GM06990 (cell line): ENCODE results near the gene COL4A1.

Experiments
- DNase-seq: peaks from one replicate; pipeline ENCODE4 v3.0.0-alpha.2; 2011; ENCODE audit not compliant: insufficient read length; ENCODE audit errors: extremely low read depth
- H3K27me3 ChIP-seq: replicated peaks from 2 replicates; pipeline ENCODE4 v1.6.0; 2011; ENCODE audit warnings: low read length; ENCODE audit not compliant: control insufficient read depth, insufficient read depth
- H3K36me3 ChIP-seq: 2 replicates; pipeline ENCODE4 v1.5.1; 2011; ENCODE audit warnings: low read length; ENCODE audit not compliant: control insufficient read depth, insufficient read depth
- H3K4me3 ChIP-seq: replicated peaks from 2 replicates; pipeline ENCODE4 v1.5.1; 2011; ENCODE audit warnings: low read depth, mild to moderate bottlenecking, control low read depth, low read length
- TF ChIP-seq, protein P1 (sequence below): IDR thresholded peaks from 2 replicates; pipeline ENCODE4 v1.5.1; 2011; ENCODE audit warnings: low read length, control low read depth, mild to moderate bottlenecking, inconsistent platforms; ENCODE audit not compliant: insufficient read depth, poor library complexity, severe bottlenecking

COL4A1 gene

DNA sequence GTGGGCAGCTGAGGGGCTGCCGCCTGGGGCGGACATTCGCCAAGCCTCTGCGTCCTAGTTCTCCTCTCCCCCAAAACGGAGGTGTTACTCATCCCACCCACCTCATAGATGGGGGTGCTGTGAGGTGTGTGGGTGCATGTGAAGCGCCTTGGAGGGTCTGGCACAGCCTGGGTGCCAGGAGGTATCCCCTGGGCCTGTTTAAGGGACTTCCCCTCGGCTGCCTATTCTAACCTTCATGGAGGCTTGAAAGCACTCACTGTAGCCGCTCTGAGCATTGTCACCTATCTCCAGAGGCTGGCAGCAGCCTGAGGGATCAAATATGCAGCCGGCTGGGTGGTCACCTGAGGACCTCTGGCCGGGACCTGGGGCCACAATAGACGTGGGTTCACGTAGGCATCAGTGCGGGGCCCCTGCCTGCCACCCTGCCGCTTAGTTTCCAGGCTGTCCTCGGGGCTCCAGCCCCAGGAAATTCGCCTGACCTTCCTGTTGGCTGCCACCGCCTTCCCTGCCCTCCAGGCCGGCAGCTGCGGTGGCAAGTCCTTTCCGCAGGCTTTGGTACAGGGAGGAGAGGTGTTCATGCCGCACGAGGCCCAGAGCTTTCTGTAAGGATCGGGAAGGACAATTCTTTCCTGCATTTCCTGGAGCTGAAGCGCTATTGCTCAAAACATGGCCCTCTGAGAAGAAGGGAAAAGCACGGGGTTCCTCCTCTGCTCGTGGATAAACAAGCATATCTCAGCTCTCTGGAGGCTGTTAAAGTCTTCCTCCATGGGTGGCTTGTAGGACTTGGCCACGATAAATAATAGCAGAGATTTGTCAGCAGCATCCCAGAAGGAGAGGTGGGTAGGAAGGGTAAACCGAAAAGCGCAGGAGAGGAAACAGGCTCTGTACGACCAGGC, 4.7 kb upstream of the COL4A1 start:
- Histone ChIP-seq H3K4me3 (no peak overlapping the region), H3K36me3 (no peaks in the 10 kb centered on the region), H3K27me3 (peaks cover 1% of the 10 kb centered on the region; the same call in 1 of the 2 replicates)
- DNase-seq: no peak
- TF ChIP-seq, protein P1, sequence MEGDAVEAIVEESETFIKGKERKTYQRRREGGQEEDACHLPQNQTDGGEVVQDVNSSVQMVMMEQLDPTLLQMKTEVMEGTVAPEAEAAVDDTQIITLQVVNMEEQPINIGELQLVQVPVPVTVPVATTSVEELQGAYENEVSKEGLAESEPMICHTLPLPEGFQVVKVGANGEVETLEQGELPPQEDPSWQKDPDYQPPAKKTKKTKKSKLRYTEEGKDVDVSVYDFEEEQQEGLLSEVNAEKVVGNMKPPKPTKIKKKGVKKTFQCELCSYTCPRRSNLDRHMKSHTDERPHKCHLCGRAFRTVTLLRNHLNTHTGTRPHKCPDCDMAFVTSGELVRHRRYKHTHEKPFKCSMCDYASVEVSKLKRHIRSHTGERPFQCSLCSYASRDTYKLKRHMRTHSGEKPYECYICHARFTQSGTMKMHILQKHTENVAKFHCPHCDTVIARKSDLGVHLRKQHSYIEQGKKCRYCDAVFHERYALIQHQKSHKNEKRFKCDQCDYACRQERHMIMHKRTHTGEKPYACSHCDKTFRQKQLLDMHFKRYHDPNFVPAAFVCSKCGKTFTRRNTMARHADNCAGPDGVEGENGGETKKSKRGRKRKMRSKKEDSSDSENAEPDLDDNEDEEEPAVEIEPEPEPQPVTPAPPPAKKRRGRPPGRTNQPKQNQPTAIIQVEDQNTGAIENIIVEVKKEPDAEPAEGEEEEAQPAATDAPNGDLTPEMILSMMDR: no peak

DNA sequence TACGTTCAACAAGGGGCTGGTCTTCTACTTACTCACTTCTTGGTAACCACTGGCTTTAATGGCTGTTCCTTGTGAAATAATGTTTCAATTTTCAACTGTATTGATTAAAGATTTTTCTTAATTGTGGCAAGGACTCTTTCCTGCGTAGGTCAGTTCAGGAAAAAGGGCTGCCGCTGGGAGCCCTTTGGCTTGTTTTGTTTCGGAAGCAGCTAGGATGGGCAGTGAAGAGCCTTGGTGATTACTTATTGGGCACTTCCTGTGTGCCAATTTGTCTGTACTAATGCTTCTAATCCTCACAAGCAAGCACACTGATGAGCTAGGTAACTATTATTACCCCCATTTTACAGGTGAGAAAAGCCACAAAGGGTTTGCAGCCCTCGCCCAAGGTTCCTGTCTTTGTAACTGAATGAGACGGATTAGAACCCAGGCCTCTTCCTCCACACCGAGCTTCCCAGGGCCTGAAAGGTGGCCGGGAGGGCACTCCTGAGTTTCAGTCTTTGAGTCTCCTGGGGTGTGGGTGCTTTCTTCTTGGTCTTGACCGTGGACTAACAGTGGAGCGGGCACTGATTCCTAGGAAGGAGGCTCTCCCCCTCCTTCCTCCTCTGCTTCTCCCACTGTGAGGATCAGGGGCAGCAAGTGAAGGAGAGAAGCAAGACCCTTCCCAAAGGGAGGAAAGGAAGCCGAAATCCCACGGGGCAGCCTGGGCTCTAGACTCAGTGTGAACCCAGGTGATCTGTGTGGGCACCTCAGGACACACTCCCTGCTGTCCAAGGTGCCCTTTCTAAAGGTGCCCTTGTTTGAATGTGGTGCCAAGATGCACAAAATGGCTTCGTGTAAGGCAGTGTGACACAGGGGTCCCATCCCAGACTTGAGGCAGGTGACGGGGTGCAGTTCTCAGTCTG, 3.8 kb upstream of the COL4A1 start:
- TF ChIP-seq, protein P1: no peak
- Histone ChIP-seq H3K36me3 (no peaks in the 10 kb centered on the region), H3K4me3 (no peak overlapping the region), H3K27me3 (peaks cover 1% of the 10 kb centered on the region; the same call in 1 of the 2 replicates)
- no peak for DNase-seq

DNA sequence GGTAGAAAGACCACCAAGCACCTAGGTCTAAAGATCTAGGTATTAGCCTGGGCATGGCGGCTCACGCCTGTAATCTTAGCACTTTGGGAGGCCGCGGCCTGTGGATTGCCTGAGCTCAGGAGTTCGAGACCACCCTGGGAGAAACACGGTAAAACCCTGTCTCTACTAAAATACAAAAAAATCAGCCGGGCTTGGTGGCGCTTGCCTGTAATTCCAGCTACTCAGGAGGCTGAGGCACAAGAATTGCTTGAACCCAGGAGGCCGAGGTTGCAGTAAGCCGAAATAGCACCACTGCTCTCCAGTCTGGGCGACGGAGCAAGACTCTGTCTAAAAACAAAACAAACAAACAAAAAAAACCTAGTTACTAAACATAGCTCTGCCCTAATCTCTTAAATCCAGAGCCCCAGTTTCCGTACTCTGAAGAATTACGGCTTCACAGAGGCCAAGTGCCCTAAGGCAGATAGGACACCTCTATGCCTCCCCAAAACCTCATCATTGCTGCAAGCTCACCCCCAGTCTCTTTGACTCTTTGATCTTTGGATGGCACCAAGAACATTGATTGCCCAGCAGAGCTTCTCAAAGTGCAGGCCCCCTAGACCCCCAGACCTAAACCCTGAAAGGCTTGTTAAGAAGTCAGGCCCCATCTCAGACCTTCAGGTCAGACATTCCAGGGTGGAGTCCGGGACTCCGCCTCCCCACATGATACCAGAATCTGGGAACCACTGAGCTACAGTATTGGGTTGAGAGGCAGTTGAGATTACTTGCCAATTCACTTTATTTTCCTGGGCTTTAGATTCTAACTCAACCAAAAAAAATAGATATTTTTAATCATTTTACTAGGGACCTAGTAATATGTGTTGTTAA, 2.9 kb upstream of the COL4A1 start:
- peaks cover 1% of the 10 kb centered on the region; the same call in 1 of the 2 replicates for H3K27me3 ChIP-seq
- TF ChIP-seq, protein P1: no peak
- no peak overlapping the region for H3K4me3 ChIP-seq
- no peaks in the 10 kb centered on the region for H3K36me3 ChIP-seq
- no peak for DNase-seq

DNA sequence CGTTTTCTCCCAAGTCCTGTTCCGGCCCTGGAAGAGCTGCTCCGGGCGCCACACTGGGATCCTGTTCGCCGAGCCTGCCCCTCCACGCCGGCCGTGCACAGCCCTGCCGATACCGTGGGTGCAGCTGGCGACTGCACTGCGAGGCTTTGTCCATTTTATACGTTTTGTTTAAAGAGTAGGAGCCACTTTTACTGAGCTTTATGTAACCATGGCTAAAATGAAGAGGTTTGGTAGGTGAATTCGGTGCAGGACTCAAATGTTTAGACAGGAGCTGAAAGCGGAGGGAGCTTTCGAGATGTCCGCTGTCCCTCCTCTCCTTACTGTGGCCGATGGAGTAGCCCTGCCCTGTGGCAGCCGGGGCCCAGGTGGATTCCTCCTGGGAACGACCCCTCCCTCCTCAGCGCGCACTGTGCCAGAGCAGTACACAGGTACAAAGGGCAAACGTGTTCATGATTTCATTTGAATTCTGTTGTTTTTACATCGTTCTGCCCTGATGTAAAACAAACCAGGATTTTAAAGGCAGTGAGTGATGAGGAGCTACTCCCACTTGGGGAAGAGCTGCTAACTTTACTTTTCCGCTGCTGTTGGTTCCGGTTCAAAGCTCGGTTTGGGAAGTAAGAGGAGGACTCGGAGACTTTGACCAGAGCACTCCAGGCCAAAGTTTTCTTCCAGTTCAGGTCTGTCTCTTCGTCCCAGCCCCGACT, 1.9 kb upstream of the COL4A1 start:
- no peaks in the 10 kb centered on the region for H3K36me3 ChIP-seq
- peaks cover 1% of the 10 kb centered on the region; the same call in 1 of the 2 replicates for H3K27me3 ChIP-seq
- H3K4me3 ChIP-seq: no peak overlapping the region
- TF ChIP-seq, protein P1: no peak
- no peak for DNase-seq
